Uterine smooth muscle cell (primary cell): Measurements from ENCODE around the gene CGA. TPM values are rescaled to one million over a fixed set of nuclear protein-coding genes. Genes with fewer than 3 reads are reported as not detected.

ENCODE experiments used
- total RNA-seq: library from RNA; depleted of rRNA; stranded (reverse); fragments of >200 nt; gene quantifications from 2 replicates; pipeline ENCODE4 v1.2.3, GENCODE V29; 2014

The CGA gene
- total RNA-seq: 0.77 TPM in 1 of 2 replicates, not detected in the other

GRCh38 chr6:87095087-87095509, at the start of gene CGA:
Gene CGA (minus strand): TSS chr6:87095106. CDS start chr6:87088200, 6,906 bp downstream.

Other genes starting within 250 kb of the CGA start
- under 0.01 and 0.12 TPM in 2 replicates for gene HTR1E, start 157.6 kb downstream of the CGA start, total RNA-seq
- 31.3 and 37.9 TPM in 2 replicates for gene ZNF292, start 60.5 kb upstream of the CGA start, total RNA-seq
- 6.4 and 7.2 TPM in 2 replicates for gene SMIM8, start 227.5 kb upstream of the CGA start, total RNA-seq
- gene GJB7, start 234.2 kb upstream of the CGA start, total RNA-seq: not detected in 2 replicates
- 1.00 and 2.1 TPM in 2 replicates for gene C6orf163, start 249.7 kb upstream of the CGA start, total RNA-seq